B cell (primary cell): Measurements from ENCODE around the gene ARMC12.

ENCODE experiments used
- EZH2 ChIP-seq: IDR thresholded peaks from 2 replicates; pipeline ENCODE4 v1.6.1; 2012; ENCODE audit warnings: borderline replicate concordance, low read depth, mild to moderate bottlenecking, moderate library complexity, low read length; ENCODE audit not compliant: insufficient read depth, poor library complexity, severe bottlenecking
- TF ChIP-seq, protein P1 (sequence below): fragments of 200-600 bp; IDR thresholded peaks from one replicate; pipeline ENCODE4 v1.8.0; 2022; ENCODE audit warnings: antibody characterized with exemption, mild to moderate bottlenecking

DNA sequence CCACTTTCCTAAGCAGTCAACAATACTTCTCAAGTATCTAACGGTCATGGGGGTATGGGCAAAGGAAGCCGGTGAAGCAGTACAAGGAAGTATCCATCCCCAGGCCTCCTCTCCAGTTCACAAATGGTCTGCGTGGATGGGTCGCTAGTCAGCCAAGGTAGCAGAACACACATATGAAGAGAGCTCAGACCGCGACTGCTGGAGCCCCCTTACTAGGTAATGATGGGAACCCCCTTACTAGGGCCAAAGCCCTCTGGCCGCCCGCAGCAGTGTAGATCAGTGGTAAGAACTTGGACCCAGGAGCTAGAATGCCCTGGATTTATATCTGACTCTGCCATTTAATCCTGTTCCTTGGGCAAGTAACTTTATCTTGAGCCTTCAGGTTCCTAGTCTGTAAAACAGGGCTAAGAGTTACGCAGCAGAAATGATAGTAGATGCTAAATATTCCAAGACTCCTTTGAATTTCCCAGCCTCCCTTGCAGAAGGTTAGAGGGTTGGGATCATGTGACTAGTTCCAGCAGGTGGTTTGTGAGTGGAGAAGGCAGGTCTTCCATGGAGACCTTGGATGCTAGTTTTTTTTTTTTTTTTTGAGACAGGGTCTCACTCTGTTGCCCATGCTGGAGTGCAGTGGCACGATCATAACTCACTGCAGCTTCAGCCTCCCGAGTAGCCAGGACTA lies 37.4 kb downstream of the ARMC12 start:
- TF ChIP-seq, protein P1, sequence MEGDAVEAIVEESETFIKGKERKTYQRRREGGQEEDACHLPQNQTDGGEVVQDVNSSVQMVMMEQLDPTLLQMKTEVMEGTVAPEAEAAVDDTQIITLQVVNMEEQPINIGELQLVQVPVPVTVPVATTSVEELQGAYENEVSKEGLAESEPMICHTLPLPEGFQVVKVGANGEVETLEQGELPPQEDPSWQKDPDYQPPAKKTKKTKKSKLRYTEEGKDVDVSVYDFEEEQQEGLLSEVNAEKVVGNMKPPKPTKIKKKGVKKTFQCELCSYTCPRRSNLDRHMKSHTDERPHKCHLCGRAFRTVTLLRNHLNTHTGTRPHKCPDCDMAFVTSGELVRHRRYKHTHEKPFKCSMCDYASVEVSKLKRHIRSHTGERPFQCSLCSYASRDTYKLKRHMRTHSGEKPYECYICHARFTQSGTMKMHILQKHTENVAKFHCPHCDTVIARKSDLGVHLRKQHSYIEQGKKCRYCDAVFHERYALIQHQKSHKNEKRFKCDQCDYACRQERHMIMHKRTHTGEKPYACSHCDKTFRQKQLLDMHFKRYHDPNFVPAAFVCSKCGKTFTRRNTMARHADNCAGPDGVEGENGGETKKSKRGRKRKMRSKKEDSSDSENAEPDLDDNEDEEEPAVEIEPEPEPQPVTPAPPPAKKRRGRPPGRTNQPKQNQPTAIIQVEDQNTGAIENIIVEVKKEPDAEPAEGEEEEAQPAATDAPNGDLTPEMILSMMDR: no peak
- no peak for TF ChIP-seq EZH2
